GM19043 (cell line): ENCODE results near the gene PTEN.
"Not testable (repeated sequence)": the region's sequence is repeated elsewhere in the genome, so short reads cannot be mapped to it uniquely, and the experiment has no call there.

Experiments used
- ATAC-seq: cut with Tn5 transposase; IDR thresholded peaks from one replicate; pipeline ENCODE4 v1.9.1; 2021; ENCODE audit warnings: low read depth; ENCODE audit not compliant: unreplicated experiment

Gene PTEN

DNA sequence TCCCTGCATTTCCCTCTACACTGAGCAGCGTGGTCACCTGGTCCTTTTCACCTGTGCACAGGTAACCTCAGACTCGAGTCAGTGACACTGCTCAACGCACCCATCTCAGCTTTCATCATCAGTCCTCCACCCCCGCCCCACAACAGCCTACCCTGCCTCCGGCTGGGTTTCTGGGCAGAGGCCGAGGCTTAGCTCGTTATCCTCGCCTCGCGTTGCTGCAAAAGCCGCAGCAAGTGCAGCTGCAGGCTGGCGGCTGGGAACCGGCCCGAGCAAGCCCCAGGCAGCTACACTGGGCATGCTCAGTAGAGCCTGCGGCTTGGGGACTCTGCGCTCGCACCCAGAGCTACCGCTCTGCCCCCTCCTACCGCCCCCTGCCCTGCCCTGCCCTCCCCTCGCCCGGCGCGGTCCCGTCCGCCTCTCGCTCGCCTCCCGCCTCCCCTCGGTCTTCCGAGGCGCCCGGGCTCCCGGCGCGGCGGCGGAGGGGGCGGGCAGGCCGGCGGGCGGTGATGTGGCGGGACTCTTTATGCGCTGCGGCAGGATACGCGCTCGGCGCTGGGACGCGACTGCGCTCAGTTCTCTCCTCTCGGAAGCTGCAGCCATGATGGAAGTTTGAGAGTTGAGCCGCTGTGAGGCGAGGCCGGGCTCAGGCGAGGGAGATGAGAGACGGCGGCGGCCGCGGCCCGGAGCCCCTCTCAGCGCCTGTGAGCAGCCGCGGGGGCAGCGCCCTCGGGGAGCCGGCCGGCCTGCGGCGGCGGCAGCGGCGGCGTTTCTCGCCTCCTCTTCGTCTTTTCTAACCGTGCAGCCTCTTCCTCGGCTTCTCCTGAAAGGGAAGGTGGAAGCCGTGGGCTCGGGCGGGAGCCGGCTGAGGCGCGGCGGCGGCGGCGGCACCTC lies at the start of gene PTEN, which contains the start of gene KLLN:
PTEN (plus strand) TSS at position 573 of the 891 bp plus-strand sequence. CDS start 845 bp downstream, outside the sequence.
KLLN (minus strand) TSS at position 481 of the 891 bp plus-strand sequence. CDS start 1,046 bp downstream, outside the sequence.
- peak; percentile 30 for ATAC-seq

DNA sequence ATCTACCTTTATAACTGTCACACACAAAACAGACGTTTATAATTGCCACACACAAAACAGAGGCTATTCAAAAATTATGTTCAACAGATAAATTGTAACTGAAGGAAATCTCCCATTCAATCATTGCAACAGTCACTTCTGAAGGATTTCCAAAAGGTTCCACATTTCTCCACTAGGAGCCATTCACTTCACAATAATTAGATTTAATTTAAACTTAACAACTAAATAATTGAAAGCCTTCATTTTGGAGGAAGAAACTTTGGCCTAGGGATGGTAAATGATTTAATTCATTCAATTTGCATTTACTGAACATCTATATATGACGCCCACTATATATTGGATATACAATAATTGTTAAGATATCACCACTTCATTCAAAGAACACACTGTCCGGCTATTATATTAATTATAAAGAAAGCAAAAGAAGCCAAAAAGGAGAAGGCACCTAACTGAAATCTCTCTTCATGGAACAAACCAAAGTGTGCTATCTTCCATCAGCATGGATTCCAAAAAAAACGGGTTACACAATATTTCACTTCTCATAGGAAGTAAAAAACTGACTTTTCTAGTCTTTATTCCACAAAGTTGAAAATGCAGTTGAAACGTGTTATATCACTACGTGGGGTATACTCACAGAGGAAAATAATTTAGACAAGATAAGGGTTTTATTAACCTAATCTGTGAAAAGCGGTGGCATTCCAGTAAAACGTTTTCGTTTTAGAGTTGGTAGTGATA lies 47.1 kb upstream of the PTEN start:
- no peak for ATAC-seq

DNA sequence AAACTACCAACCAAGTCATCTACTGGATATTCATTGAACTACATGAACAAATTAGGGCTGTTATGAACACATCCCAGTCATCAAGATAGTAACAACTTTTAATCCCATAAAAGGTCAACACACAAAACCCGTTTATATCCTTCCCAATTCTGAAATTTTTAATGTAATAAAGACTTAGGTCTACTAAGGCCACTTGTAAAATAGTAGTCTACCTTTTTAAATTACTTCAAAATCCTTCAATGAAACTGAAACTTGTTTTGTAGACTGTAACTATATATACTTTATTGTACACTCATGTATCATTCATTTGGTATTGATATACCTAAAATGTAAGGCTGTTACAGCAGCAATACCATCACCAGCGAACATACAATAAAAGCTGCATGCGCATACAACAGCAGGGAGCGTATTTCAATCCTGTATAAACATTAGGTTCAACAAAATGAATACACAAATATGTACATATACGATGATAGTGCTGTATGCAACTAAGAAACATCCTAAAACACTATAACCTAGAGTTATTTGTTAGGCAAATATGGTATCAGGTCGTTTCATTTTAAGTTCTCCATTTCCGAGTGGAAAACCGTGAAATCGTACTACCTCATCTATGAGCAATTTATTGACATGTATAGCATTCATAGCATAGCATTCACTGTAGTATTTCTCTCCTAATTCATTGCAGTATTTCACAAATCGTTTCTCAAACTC lies 46.4 kb upstream of the PTEN start:
- no peak for ATAC-seq

GRCh38 chr10:87817609-87818504 lies 45.6 kb upstream of the PTEN start, which contains the start of gene ATAD1:
ATAD1 (minus strand) TSS chr10:87818226; CDS start chr10:87814599, 3,627 bp downstream.
- ATAC-seq = peak; percentile 67

GRCh38 chr10:87818505-87819288 lies 44.7 kb upstream of the PTEN start:
- ATAC-seq = peak; percentile 52

DNA sequence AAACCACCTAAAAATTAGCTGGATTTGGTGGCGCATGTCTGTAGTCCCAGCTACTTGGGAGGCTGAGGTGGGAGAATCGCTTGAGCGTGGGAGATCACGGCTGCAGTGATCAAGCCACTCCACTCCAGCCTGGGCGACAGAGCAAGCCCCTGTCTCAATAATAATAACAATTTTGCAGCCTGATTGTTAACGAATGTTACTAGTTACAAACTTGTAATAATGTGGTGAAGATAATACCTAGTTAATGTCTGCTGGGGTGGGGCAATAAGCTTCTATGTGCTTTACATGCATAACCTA lies 44.2 kb upstream of the PTEN start:
- no peak for ATAC-seq

GRCh38 chr10:87826653-87827052 lies 36.8 kb upstream of the PTEN start:
- ATAC-seq = no peak

DNA sequence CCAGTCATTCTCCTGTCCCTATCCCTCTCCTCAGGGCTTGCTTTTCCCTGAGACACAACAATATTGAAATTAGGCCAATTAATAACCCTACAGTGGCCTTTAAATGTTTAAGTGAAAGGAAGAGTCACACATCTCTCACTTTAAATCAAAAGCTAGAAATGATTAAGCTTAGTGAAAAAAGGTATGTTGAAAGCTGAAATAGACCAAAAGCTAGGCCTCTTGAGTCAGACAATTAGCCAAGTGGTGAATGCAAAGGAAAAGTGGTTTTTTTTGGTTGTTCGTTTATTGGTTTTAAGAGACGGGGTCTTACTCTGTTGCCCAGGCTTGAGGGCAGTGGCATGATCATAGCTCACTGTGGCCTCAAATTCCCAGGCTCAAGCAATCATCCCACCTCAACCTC lies 35.7 kb upstream of the PTEN start:
- no peak for ATAC-seq

GRCh38 chr10:87829051-87829450 lies 34.4 kb upstream of the PTEN start:
- ATAC-seq = not testable (repeated sequence)

- no peak for ATAC-seq
Measured at GRCh38 chr10:87829986-87830729, 33.3 kb upstream of the PTEN start.

- ATAC-seq = no peak
Measured at GRCh38 chr10:87836098-87836497, 27.3 kb upstream of the PTEN start.

DNA sequence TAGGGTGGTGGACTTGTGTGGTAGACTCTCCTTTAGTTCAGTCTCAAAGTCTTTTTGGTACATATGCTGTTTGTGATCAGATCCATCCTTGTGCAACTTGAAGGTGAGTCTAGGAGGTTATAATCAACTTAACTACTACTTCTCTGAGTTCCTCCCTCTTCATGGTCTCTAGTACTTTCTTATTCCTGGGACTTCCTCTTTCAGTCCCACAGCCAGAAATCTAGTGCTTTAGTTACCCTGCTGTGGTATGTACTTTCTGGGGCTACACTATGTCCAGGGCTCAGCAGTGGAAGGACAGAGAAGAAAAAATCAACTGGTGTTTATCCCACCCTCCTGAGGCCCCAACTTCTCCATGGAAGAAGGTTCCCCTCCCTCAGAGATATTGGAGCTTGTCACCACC lies 26.0 kb upstream of the PTEN start:
- peak; percentile 57 for ATAC-seq

- ATAC-seq = no peak
Measured at GRCh38 chr10:87838650-87839049, 24.8 kb upstream of the PTEN start.

- no peak for ATAC-seq
Measured at GRCh38 chr10:87841186-87841585, 22.2 kb upstream of the PTEN start.

- ATAC-seq = no peak
Measured at GRCh38 chr10:87842220-87842641, 21.2 kb upstream of the PTEN start.

GRCh38 chr10:87842776-87843497 lies 20.5 kb upstream of the PTEN start:
- ATAC-seq = no peak

GRCh38 chr10:87843714-87844113 lies 19.7 kb upstream of the PTEN start:
- ATAC-seq = no peak
